IPS DF 4.7 (cell line): ENCODE data around the gene LRRTM2.

Source experiments
- DNase-seq: peaks from one replicate; pipeline ENCODE4 v3.0.0-alpha.2; 2013; ENCODE audit warnings: low spot score; ENCODE audit errors: extremely low read depth

The LRRTM2 gene

DNA sequence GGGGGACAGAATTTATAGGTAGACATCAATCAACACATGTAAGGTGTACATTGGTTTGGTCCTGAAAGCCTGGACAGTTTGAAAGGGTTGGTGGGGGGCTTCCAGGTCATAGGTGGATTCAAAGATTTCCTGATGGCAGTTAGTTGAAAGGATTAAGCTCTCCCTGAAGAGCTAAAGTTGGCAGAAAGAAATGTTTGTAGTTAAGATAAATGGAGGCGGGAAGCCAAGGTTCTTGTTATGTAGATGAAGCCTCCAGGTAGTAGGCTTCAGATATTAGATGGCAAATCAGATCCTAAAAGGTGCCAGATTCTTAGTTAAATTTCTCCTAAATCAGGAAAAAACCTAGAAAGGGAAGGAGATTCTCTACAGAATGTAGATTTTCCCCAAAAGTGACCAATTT, 9.0 kb upstream of the LRRTM2 start:
- DNase-seq: no peak

DNA sequence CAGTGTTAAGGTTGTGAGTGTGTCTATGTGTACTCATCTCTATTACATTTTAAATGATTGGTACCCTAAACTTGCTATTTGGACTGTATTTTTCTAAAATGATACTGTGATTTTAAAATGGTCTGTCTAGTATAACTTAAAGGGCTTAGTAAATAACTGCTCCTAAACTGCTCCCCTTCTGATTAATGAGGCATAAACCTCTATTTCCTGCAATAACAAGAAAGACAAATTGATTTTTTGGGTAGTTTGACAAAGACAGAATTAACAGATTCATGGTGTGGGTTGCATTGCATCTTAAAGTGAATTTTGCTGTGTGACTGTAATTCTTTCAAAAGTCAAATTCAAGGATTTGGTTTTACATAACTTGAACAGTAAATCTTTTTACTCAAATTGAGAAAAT, 8.1 kb upstream of the LRRTM2 start:
- DNase-seq: no peak

DNA sequence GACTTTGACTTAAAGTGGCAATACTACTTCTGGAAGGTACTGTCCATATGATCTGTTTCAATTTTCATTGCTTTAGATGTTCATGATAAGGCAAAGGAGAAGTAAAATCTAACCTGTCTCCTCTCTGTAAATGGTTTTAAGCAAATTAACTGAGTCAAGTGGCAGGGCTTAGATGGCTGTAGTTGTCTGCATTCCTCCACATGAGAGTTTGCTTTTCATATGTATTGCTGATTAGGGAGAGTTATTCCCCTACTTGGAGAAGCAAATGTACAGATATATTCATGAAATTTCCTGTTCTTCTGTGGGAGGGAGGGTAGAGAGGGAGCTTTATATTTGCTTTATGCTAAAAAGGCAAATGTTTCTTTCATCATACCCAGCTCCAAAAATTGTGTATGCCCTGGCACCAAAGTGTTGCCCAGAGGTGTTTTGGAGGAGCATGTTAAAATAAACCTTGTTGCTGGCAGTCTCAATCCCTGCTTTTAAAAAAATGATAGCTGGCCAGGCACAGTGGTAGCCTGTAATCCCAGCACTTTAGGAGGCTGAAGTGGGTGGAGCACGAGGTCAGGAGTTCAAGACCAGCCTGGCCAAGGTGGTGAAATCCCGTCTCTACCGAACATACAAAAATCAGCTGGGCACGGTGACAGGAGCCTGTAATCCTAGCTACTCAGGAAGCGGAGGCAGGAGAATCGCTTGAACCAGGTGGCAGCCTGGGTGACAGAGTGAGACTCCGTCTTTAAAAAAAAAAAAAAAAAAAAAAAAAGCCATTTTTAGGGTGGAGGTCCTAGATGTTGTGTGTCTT, 3.5 kb upstream of the LRRTM2 start:
- no peak for DNase-seq

DNA sequence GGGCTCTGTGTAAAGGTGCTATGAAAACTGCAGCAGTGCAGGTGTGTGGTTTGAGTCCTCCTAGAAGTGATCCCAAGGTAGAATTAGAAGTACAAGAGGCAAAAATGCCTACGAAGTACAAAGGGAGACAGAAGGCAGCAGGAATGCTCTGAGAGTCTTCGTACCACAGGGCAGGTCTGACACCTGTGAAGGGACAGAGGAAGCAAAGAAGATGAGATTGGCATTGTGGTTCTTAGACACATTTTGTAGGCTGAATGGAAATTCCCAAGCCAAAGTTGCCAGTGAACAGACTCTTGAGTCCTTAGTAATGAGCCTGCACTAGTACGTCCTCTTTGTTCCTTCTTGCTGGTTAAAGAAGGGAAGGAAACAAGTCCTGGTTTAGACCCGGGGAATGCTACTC, 1.7 kb upstream of the LRRTM2 start:
- no peak for DNase-seq

DNA sequence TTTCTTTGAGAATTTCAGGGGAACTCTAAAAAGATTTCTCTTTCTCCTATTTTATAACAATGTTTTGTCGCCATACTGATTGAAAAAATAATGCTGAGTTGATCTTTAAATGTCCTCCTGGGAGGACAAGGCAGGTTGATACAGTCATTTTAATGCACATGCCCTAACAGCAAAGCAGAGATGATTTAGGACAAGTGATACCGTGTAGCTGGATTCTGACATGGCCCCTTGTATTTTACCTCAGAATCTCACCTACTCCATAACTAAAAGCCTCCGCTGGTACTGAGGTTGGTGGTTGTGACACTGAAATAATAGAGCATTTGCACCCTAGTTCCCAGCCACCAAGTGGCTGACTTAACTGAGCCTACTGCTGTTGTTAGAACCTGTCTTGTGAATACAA, 811 bp upstream of the LRRTM2 start:
- no peak for DNase-seq

DNA sequence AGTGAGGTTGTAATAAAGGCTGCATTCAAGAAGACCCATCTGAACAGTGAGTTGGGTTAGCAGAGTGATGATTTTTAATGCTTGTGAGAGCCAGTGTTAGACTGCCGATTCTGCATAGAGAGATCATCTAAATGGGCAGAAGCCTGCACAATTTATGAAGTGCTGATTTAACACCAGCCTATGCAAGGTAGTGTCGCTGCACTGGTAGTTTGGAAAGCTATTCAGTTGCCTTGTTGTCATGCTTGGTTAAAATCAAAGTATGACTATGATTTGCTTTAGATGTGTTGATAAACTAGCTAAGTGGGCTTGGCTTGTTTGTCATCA, 379 bp upstream of the LRRTM2 start:
- no peak for DNase-seq

DNA sequence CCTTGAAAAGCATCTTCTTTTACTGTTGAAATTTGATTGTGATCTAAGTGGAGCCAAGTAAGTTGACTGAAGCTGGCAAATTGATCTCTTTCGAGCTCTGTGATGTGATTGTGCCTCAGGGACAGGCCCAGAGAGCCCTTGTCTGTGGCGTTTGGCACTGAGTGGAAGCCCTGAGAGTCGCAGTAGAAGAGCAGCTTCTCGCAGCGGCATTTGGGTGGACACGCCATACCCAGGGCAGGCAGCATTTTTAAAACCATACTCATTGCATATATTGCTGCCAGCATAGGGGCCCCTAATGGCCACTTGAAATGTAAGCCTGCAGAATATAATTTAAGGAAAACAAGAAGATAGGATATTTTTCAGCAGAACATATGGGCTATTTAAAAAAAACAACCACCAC, 894 bp downstream of the LRRTM2 start:
- DNase-seq: no peak

DNA sequence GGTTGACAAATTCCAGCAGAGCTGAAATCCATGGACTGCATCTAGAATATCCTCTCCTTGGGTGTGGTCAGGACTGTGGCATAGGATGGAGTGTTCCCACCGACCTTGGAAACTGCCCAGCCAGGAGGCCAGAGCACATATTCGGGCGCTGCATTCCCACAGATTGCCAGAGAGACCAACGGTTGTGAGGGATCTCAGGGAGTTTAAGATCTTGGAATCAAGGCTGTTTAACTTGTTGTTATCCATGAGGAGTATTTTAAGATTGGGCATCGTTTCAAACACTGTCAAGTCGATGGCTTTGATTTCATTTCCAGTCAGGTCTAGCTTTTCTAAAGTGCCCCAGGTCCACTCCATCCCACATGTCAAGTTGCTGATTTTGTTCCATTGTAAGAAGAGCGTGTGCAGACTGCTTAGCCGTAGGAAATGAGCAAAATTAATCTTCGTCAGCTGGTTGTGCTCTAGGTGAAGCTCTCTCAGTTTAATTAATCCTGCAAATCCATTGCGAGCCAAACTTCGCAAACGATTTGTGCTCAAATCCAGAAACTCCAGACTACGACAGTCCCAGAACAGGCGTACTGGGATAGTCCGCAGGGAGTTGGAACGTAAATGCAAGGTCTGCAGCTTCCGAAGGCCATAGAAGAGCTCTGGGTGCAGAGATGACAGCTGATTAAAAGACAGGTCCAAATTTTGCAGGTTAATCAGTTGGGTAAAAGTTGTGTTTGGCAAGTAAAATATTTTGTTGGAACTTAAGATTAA, 1.5 kb downstream of the LRRTM2 start:
- DNase-seq: no peak

DNA sequence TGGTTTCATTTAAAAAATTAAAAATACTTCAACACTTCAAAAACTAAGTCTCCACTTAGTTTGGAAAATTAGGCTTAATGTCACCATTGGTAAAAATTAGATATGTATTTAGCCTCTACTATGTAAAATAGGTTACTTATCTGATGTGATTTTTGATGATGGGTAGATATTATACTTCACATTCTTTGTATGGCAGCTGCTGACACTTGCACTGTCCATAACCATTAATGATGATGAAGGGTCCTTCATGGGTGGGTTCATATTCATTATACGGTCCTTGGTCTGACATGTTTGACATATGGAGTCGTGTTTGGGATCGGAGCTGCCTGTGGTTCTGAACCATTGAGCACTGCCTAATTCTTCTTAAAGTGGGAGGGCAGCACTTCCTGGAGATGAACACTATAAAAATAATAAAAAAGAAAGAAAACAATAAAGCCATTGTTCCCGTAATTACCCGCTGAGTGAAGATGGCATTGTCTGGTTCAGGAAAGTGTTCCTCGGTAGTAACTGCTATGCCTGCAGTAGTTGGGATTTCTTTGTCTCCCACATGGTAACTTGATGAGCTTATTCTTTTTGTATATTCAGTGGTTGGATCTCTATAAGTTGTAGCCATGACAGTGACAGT, 2.2 kb downstream of the LRRTM2 start:
- no peak for DNase-seq

DNA sequence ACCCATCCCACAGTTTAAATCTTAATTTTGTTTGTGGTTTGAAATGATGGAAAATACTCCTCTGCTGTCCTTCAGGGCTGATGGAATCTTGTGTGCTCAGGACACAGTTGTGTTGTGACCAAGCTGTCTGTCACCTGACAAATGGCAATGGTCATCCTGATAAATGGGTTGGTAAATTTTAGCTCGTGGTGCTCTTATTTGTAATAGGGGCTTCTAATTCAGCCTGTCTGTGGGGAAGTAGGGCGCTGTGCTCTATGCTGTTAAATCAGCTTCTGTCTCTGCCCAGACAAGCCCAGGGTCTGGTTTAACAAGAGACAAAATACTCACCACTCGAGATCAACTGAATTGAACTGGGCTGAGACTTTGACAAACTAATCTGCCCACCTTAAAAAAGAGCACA, 4.5 kb downstream of the LRRTM2 start:
- no peak for DNase-seq

DNA sequence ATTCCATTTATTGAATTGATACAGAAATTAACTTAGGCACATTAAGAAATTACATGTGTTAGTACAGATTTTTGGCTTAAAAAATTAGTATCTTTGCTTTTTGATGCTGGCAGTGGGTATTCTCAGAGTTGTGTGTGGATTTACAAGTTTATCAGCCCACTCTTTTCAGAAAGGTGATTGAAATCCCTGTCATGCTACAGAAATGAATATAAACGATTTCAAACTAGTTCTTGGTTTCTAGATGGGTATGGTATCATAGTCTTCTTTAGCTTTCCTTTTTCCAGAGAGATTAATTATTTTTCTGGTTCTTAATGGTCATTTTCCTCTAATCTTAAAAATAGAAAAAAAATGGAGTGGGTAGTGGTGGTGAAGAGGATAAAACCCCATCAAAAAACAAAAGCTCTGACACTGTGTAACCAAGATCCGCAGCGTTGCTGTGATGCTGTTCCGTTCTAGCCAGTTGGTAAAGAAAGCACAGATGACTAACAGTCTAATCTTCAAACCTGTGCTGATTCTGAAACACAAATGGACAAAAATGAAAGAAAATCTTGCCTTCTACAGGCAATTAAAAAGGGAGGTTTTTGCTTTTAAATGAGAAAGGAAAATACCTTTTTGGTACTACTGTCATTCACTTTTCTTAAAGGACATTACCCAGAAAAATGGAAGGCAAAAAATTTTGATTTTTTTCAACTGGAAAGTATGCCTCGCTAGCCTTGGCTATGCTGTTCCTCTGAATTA, 5.2 kb downstream of the LRRTM2 start:
- no peak for DNase-seq

DNA sequence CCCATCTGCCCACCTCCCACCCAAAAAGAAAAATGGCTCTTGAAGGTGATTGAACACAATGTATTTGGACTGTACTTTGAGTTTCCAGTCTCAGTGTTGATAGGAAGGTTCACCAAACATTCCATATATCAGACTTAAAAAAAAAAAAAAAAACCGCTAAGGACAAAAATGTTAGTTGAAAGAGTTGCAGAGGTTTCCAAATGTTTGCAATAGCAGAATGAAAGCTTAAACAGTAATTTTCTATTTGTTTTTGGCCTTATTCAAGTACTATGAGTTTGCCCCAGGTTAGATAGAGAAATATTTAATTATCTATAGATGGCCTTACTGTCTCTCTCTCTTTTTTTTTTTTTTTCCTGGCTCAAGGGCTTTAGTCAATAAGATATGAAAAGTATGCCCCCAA, 6.1 kb downstream of the LRRTM2 start:
- no peak for DNase-seq

DNA sequence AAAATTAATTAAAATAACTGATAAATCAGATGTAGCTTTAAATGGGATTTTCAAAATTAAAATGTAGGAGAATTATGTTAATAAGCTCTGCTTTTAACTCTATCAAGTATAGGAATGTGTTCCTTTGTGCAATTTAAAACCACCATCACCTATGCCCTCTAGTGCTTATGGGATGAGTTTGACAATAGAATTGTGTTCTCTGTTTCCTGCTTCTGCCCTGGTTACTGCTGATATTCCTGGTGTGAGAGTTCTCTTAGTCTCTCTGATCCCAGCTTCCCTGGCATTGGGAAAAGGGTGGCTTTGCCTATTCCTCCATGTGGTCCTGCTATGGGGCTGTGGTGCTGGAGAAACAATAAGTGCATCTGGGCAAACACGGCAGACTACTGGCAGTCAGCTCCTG, 8.1 kb downstream of the LRRTM2 start:
- no peak for DNase-seq

DNA sequence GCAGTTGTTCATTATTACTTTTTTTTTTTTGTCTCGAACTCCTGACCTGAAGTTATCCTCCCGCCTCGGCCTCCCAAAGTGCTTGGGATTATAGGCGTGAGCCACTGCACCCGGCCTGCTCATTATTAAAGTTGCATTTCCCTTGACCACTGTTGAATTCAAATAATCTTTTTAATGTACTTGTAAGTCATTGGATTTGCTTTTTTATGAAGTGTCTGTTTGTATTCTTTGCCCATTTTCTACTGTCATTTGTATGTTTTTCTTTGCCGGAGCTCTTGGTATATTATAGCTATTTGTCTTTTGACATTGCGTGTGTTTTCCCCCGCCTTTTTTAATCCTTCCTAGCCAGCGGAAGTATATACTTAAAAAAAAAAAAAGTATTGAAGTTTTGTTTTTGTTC, 22.0 kb downstream of the LRRTM2 start:
- DNase-seq: no peak

DNA sequence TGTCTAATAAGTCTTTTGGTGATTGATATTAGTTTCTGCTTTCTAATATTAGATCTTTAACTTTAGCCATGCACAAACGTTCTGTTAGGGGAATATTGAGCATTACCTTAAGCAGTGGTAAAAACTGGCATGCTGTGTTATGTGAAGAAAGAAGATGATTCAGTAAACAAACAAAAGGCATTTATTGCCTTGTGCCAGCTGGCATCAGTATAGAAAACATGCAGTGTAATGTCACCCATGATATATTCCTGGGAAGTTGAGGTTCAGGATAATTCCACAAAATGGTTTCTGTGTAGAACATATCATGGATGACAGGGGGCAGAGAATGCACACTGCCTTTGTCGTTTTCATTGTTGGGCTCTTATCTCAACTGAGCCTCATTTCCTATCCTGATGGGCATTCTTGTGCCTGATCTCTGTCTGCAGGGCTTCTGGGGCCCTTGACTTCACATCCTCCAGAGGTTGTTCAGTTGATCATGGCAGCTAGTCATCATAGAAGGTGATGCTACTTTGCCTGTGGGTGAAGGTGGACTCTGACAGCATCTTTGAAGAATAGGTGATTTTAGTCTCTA, 24.2 kb downstream of the LRRTM2 start:
- DNase-seq: no peak

DNA sequence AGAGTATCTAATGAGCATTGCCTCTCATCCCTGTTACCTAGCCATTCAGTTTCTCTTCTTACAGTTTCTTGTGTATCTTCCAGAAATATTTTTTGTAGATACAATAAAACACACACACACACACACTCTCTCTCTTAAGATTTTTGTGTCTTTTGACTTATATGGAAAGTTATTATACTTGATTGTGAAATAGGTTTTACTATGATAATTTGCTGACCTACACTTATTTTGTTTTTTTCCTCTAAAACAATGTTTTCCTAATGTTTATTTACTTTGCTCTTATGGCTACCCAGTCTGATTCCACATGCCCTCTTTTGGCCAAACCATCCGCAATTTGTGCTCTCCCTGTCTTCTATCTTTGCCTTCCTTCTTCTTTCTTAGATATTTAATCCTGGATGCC, 25.3 kb downstream of the LRRTM2 start:
- no peak for DNase-seq

DNA sequence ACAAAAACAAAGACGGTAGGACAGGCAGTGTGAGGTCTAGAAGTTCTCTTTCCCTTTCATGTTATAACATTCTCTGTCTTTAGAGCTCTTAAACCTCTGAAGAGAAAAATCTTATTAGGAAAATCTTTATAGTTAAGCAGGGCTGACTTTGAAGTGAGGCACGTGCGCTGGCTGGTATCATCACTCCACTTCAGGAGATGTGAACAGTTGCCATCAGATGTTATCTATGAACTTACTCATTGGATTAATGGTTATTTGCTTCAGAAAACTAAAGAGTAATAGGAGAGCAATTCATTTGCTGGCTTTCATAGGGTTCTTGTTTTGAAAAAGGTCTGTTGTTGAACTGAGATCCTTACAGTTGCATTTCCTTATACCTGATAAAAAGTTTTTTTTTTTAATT, 25.7 kb downstream of the LRRTM2 start:
- no peak for DNase-seq

DNA sequence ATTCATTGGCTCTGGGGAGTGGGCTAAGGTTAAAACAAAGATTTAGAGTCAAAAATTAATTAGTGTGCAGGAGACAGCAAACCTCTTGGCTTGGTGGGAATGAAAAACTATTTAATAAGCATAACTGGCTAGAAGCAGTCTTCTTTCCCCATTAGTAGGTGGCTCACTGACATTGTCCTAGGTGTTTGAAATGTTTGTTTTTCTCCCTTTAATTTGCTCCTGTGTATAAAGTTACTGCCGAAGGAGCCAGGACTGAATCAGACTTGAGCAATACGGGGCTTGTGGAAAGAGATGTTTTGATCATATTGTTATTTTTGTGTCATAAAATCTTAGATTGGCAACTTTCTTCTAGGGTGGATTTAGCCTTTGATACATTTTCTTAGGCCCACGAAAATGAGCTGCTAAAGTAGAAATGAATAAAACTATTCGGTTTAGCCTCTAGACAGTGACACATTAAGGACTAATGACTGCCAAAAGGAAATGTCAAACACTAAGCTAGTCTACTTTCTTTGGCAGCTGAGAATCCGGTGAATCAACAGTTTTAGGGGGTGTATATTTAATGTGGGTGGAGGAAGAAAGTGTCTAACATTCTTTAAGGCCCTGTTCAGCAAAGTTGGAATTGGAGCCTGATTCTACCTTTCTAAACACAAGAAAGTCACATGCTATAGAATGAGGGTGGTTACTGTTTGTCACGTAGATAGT, 30.2 kb downstream of the LRRTM2 start:
- no peak for DNase-seq

DNA sequence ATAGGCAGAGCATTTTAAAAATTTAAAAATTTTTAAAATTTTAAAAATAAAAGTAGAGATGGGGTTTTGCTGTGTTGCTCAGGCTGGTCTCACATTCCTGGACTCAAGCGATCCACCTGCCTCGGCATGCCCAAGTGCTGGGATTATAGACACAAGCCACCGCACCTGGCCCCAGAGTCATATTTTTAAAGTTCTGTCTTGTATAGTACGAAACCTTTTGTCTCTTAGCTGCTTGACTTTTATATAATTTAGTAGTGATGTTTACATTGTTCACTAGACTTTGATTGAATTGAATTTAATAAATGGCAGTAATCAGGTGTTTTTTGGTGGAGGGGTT, 31.0 kb downstream of the LRRTM2 start:
- no peak for DNase-seq

DNA sequence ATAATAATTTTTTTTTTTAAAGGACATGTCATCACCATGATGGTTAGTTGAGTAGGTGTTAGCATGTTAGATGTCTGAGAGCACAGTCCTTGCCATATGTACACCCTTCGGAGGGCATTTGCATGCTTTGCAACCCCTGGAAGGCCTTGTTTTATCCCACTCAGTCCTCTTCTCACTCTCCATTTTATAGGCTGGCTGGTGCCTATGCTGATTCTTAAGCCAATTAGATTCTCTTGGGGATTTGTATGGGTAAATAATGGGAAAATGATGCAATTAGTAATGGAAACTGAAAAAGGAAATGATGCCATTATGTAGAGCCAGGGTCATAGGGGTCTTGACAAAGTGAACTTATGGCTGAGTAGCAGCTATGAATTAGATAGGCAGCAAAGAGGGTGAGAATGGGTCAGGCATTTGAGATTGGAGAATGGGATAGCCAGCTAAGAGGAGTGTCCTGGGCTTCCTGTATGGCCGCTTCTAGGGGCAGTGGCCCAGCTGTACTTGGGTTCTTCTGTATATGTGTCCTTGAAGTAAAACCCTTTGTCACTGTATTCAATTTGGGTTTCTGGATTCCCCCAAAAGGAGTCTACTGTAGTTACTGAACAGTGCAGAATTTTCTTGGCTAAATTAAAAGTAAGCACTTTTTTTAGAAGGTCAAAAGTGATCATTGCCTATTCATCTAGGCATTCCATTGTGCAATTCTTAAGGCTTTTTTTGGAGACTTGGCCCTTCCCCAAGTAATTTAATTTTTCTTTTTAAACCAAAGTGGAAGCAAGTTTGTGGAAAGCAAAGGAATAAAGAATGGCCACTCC, 31.6 kb downstream of the LRRTM2 start:
- DNase-seq: no peak
